ENCODE results near the gene EMC1.

GRCh38 chr1:19239876-19240275 lies 11.4 kb downstream of the EMC1 start:
- TF ChIP-seq CTCF (IDR thresholded peaks at IDR 0.05) (no peak), POLR2A (IDR thresholded peaks at IDR 0.05; ENCODE audit: low read depth) (no peak)
